NCI-H82 (cell line): ENCODE data around the gene SCFD2.
"Not testable (repeated sequence)": the region's sequence is repeated elsewhere in the genome, so short reads cannot be mapped to it uniquely, and the experiment has no call there.

Source experiments
- DNase-seq: peaks from one replicate; lab custom pipeline; 2025; lab: John Stamatoyannopoulos, UW

SCFD2 gene

DNA sequence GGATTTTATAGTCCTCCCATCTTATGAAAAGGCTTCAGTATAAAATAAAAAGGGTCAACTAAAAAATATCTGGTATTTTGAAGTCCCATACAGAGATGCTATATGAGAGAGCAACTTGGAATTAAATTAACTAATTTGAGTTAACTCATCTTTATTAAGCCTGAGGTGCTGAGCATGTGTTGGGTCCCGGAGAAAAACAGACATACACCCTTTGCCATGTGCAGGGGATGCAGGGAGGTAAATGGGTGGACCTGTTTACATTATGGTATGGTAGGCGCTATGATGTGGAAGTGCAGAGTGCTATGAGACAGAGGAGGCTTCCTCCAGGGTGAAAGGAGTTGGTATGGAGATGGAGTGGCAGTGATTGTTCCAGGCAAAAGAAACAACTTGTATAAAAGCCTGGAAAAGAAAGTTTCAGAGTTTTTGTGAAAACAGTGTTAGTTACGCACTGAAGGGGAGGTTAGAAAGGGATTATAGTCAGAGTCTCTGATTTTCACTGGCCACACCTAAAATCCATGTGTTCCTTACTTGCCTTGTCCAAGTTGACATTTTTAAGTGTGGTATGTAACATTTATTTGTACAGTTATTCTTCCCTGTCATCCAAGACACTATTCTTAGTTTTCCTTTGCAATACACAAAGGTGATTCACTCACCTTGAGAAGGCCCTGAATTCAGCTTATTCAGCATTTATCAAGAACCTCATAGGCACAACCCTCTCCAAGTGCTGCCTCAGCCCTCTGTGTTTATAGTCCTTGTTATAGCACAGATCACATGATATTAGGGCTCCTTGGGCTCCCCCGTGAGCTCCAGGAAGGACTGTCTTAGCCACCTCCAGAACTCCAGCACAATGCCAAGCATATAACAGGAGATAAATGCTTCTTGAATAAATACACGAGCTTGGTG is 351.7 kb downstream of the SCFD2 start:
- DNase-seq: no peak

DNA sequence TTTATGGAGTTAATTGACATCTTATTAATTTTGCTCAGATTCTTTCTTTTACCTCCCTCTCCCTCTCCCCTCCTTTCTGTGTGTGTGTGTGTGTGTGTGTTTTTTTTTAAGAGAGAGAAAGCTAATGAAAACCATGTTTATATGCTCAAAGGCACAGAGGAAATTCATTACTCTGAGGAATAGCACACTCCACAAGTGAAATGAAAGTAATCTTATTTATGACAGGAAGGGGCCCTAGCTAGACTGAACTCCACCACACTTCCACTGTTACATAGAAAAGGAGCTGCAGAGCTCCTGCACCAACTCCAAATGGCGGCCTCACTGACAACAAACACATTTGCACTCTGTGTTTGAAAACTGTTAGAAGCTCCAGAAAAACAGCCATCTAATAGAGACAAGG is 353.1 kb downstream of the SCFD2 start:
- DNase-seq: no peak

DNA sequence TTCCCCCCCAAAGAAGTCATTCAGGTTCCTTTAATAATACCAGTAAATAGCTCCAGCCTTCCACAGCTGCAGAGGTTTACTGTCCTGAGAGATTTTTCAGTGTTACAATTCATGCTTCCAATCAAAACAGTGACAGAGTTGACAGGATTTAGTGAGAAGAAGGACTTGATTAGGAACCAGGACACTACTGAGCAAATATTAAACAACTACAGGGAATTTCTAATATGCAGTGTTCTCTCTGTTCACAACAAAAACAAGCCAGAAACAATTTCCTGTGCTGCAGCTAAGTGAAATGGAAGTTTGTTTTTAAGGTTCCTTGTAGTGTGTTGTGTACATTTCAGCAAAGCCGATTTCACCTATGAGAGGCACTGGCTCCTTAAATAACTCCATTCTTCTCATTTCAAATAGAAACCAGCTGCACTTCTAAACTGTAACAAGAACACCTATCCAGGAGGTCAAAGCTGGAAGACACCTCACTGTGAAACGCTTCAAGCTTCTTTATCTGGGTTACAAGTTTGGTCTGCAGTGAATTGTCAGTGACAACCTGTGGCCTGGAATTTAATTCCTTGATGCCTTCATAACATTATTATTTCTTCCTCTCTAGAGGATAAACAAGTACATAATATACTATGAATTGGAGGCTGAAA is 354.5 kb downstream of the SCFD2 start:
- DNase-seq: no peak

DNA sequence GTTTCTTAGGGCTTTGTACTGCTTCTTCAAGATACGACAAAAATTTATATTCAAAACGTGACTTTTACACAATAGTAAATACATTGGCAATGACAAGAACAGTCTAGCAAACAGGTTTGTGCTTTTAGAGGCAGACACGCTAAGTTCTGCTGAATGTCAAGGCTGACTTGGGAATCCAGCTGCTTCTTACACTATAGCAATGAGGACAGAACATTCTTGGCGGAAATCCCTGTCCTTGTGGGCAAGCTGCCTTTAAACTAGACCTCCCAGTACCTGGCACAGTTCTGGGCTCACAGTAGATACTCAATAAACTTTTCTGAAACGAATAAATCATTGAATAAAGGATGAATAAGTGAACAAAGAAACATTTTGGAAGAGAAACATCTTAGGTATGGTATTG is 355.5 kb downstream of the SCFD2 start:
- no peak for DNase-seq

DNA sequence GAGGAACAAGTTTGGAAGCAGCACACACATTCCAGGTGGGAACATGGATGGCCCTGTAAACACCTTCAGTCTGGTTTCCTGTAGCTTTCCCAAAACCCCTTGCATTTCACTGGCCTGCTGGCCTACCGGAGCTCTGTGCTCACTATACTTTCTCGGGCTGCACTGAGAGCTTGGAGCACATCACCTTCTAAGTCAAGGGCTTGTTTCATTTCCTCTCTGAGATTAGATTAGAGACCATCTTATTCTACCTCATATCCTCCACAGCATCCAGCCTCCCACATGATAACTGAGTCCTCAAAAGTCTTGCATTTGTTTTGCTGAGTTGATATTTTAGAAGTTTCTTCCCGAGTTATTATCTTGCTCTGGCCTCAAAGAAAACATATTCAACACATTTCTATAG is 356.0 kb downstream of the SCFD2 start:
- DNase-seq: no peak

DNA sequence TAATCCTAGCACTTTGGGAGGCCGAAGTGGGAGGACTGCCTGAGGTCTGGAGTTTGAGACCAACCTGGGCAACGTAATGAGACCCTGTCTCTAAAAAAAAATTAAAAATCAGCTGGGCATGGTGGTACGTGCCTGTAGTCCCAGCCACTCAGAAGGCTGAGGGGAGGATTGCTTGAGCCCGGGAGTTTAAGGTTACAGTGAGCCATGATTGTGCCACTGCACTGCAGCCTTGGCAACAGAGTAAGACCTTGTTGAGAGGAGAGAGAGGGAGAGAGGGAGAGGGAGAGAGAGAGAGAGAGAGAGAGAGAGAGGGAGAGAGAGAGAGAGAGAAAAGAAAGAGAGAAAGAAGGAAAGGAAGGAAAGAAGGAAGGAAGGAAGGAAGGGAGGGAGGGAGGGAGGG is 358.8 kb downstream of the SCFD2 start:
- no peak for DNase-seq

DNA sequence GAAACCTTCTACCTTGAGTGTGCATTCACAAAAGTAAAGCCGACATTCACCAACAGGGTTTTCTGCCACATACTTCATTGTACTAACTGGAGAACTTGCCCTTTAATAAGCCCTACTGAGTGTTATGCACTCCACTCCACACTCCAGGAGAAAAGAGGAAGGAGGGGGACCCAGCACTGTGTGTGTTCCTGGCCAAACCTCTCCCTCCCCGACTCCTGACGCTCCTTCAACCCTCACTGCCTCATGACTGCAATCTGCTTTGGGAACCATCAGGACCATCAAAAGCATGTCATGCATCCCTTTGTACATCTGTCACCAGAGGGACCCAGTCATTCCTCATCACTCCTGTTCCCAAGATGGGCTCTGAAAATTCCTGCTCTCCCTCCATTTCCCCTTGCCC is 360.1 kb downstream of the SCFD2 start:
- no peak for DNase-seq

DNA sequence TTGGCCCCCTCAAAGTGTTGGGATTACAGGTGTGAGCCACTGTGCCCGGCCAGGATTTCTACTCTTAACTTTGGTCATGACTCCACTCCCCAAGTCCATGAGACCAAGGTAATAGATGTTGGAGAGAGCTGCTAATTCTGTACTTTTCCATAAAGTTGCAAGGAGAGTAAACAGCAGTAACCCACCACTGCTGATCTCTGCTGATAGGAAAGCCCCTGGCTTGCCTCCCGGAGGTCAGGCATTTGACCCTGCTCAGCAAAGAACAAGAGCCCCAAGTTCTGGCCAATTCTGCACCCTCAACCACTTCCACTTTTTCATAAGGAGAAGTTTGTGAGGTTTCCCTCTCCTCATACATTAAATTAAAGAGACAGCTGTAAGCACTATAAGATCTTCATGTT is 360.7 kb downstream of the SCFD2 start:
- DNase-seq: no peak

DNA sequence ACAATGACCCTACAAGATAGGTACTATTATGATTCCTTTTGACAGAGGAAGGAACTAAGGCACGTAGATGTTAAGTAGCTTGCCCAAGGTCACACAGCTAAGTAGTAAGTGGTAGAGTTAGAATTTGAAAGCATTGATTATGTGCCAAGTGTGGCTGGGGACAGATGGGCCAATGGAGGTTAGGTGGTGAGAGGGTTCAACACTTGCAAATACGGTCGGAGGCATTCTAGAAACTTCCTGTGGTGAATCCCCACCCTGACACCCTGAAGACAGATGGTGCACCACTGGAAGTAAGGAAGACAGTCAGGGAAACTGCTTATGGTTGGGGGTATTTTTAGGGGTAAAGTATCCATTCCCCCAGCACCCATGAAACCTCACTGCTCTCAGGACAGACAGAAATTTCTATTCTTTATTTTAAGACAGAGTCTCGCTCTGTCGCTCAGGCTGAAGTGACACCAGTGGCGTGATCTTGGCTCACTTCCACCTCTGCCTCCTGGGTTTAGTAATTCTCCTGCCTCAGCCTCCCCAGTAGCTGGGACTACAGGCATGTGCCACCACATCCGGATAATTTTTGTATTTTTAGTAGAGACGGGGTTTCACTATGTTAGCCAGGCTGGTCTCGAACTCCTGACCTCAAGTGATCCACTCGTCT is 361.2 kb downstream of the SCFD2 start:
- DNase-seq: no peak

DNA sequence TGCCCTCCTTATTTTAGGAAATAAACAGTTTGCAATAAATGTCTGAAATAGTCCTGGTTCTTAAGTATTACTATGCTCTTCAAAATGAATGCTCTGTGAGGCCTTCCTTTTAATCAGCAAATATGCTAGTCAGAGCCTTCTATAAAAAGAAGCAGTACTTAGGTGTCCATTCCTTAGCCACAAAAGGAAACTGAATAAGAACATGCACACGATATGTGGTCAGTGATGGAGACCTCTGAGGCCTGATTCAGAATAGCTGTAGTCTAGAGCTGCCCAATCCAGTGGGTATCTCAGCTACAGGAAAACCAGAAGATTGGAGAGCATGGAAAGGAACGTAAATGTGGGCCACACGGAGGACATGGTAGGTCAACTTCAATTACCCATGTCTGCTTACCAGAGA is 361.9 kb downstream of the SCFD2 start:
- DNase-seq: no peak

DNA sequence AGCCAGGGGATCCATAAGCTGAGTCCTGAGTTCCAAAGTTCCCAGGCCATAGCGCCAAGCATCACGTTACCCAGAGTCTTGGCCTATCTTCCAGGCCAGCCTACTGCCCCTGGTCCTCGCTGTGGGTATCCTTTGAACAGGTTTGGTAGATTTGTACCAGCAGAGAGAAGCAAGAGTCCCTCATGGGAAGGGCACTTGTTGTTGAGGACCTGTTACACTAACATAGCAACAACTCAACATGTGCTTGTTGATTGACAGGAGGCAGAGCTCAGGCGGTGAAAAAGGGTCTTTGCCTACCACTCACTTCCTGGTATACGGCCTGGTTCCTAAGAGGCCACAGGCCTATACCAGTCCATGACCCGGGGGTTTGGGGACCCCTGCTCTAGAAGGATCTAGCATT is 365.3 kb downstream of the SCFD2 start:
- no peak for DNase-seq

DNA sequence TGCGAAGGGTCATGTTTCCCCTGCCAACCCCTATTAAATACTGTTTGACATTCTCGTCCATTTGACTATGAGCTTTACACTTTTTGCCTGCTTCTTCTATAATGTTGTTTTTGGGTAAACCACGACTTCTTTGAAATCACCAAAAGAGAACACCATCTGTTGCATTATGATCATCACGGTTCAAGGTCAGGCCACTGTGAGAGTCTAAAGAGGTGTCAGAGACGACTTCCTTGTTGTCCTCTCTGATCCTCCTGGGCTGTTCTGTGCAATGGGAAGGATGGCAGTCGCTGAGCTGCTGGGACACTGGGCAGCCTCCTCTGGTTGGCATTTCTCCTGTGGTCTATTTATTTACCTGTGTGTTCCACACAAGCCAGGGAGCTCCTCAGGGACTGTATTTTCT is 366.2 kb downstream of the SCFD2 start:
- DNase-seq: no peak

DNA sequence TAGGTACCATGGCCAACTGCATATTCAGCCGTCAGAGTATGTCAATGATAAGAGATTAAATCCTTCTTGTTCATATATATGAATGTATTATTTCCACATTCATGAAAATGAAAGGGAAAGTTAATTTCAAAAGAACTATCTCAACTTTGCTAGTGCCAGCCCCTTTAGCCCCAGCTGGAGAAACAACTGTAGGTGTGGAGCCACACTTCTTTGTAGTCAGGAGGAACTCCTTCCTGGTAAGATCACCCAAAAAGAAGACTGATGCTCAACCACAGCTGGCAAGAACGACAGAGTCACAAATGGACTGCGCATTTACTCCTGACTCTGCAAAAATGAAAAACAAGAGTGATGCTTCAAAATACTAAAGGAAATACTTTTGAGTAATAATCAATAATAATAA is 367.4 kb downstream of the SCFD2 start:
- no peak for DNase-seq

DNA sequence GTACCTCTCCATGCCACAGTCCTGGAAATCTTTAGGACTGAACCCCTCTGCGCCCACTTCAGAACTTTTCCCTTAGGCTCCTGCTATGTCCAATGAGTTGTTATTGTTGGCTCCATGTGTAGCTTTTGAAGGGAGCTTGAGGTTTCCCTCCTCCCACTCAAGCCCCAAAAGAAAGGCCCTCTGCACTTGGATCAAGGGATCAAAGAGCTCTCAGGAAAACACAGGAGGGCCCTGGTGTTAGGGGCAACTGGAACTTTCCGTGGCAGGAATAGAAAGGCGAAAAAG is 368.8 kb downstream of the SCFD2 start:
- DNase-seq: no peak

DNA sequence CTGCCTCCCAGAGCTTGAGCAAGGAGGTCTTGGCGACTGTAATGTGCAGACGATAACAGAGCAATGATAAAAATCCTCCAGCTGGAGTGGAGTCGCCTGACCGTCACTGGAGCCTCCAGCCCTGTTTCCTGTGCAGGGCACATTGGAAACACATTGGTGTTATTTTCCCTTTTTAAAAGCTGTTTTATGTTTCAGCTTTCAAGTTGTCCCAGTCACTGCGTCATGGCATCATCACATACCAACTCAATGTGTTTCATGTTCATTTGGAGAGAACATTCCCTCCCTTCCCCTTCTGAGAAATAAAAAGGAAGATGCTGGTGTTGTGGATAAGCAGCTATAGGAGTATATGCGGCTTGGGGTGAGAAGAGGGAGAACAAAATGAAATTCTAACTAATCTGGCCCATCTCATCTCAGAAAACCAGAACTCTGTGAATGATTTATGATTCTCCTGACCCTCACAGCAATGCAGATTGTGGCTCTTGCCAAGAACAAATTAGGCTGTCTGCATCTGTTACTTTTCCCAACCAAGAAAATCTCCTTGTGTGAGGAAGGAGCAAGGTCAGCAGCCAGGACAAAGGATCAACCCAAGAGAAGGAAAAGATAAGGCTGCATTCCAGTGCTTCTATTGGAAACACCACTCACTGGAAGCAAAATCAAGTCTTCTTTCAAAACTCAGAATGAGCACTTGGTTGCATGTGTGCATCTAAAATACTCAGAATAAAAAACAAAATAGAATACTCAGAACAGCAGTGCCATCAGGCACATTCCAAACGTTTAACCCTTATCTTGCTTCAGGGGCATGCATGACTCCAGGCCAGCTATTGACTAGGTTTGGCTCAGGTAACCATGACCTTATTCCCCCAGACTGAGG is 369.4 kb downstream of the SCFD2 start:
- no peak for DNase-seq

DNA sequence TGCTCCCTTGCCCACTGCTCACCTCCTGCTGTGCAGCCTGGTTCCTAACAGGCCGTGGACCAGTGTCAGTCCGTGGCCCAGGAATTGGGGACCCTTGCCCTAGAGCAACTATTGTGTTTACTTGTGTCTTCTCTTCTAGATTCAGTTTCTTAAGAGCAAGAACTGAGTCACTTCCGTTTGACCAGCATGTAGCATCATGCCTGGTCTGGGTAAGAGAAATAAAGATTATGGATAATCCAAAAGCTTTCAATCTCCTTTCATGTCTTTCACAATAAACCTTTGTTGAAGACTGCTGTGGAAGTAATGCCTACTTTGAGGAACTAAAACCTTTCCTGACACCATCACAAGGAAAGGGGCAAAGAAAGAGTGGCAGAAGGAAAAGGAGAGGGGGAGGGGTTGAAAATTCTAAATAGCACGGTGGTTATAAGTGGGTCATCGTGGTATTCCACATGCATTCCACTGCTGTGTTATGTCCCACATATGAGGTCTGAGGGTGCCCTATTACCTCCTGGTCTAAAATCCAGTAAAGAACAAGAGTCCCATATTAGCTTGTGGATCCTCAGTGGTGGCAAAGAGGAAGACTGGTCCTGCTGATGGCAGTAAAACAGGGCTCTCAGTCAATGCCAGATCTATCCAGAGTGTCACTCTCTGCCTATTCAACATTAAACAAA is 370.4 kb downstream of the SCFD2 start:
- DNase-seq: no peak

DNA sequence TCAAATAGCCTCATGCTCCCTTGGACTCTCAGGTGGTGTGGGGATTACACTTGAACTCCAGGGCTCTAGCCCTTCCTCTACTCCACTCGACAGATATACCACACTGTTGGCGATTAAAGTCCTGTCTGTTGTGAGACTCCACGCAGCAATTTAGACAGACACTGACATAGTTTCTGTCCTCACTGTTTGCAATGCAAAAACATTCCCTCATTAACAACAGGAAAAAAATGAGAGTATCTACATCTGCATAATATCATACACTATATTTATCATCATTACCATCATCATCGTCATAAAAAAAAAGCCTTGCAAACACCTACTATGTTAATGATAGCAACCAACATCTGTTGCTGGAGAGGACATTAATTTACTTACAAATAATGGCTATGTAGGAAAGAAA is 371.3 kb downstream of the SCFD2 start:
- DNase-seq: no peak

DNA sequence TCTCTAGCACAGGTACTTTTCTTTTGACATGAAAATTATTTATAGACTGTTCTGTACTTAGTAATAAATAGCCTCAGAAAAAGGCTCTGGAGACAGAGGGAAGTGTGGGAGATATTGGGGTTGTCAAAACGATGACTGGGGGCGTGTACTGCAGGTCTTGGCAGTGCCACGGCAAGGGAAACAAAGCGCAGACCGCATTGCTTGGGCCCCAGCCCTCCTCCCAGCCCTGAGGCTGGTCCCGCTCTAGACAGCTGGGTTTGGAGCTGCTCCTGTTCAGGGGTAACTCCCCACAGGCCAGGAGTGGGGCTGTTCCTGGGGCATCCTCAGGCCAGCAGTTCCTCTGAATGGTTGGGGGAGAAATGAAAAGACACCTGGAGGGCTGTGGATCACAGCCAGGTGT is 372.1 kb downstream of the SCFD2 start:
- no peak for DNase-seq

DNA sequence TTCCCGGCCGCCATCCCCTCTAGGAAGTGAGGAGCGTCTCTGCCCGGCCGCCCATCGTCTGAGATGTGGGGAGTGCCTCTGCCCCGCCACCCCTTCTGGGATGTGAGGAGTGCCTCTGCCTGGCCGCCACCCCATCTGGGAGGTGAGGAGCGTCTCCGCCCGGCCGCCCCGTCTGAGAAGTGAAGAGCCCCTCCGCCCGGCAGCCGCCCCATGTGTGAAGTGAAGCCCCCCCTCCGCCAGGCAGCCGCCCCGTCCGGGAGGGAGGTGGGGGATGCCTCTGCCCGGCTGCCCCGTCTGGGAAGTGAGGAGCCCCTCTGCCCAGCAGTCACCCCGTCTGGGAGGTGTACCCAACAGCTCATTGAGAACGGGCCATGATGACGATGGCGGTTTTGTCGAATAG is 373.3 kb downstream of the SCFD2 start:
- not testable (repeated sequence) for DNase-seq

DNA sequence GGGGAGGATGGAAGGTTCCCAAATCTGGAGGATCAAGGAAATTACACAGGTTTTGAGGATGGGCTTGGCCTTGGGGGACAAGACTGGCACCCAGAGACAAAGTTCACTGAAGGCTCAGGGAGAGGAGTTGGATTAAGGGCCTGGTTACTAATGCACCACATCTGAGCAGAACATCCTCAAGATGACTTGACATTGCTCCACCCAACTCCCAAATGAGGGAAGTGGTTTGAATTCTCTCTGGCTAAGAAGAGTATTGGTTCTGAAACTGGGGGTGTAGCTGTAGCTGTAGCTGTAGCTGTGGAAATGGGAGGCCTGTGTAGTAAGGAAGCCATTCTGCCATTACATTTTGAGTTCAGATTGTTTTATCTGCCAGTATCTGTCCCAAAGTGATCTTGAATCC is 374.4 kb downstream of the SCFD2 start:
- DNase-seq: no peak

DNA sequence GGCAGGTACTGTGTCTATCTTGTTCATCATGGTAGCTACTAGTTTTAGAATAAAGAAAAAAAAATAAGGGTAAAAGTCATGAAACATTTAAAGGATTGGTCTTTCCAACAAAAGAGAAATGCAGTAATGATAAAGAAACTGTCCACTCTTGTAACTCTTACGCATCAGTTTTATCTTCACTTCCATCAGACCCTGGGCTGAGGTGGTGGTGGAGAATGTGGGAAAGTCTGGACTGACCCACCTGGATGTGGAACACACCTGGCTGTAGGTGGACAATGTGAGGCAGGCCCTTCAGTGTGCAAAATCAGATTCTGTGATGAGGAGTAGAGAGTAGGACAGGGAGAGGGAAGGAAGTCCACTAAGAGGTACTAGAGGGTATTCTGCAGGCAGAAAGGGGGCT is 375.2 kb downstream of the SCFD2 start:
- DNase-seq: no peak

DNA sequence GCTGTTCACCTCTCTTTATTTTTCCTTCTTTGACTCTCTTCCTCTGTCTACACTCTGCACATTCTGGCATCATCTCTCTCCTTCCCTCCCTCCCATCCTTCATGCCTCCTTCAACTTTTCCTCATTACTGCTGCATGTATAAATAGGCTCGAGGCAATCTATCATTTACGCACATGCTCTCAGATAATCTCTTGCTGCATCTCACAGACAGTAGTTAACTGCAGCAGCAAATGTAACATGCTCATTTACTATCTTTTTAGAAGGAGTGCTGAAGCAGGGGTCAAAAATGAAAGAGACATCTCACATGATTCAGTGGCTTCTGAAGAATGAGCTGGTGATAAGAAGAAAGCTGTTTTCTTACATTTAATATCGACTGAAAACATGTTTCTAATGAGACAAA is 376.0 kb downstream of the SCFD2 start:
- DNase-seq: no peak
